Upper lobe of left lung (tissue), 6 donors: ENCODE measurements around the gene DNAH8. TPM values are rescaled to one million over a fixed set of nuclear protein-coding genes. Genes with fewer than 3 reads are reported as not detected.

Source experiments
- ATAC-seq, 2 donors: fragments of 200-7000 bp; cut with Tn5 transposase; one replicate each; pipeline ENCODE4 v1.9.1; 2022; ENCODE audit warnings: mild to moderate bottlenecking in 2 of 2, moderate library complexity in 2 of 2; ENCODE audit not compliant: low FRiP score in 2 of 2
- DNase-seq, 2 donors: peaks; one replicate each; pipeline ENCODE4 v3.0.0-alpha.2; 2019 to 2020
- H3K27ac ChIP-seq, 4 donors: fragments of 200-600 bp; sonication (generic); one replicate each; pipeline ENCODE4 v1.5.1; 2016 to 2019
- H3K27me3 ChIP-seq, 4 donors: fragments of 200-600 bp; sonication (generic); one replicate each; pipeline ENCODE4 v1.5.1; 2017 to 2019
- H3K36me3 ChIP-seq, 4 donors: fragments of 200-600 bp; sonication (generic); one replicate each; pipeline ENCODE4 v1.5.1; 2016 to 2019
- H3K4me1 ChIP-seq, 4 donors: fragments of 200-600 bp; sonication (generic); one replicate each; pipeline ENCODE4 v1.5.1; 2018 to 2019
- H3K4me3 ChIP-seq, 4 donors: fragments of 200-600 bp; sonication (generic); one replicate each; pipeline ENCODE4 v1.5.1; 2017 to 2019; ENCODE audit warnings: mild to moderate bottlenecking in 2 of 4, moderate library complexity in 1 of 4
- H3K9me3 ChIP-seq, 4 donors: fragments of 200-600 bp; sonication (generic); one replicate each; pipeline ENCODE4 v1.5.1; 2018 to 2019
- CTCF ChIP-seq, 6 experiments: fragments of 450-650 bp in 4 of 6; fragments of 200-600 bp in 2 of 6; sonication (generic) in 2 of 6; IDR thresholded peaks; one replicate each; pipeline ENCODE4 v1.5.1; 2016 to 2019; ENCODE audit warnings: antibody characterized with exemption in 6 of 6
- EP300 ChIP-seq, 4 donors: sonication (generic); formaldehyde crosslinking; IDR thresholded peaks; one replicate each; pipeline ENCODE4 v1.5.1; 2017; ENCODE audit warnings: antibody characterized with exemption in 4 of 4, control low read depth in 2 of 4
- POLR2A ChIP-seq, 4 donors: fragments of 450-650 bp; IDR thresholded peaks; one replicate each; pipeline ENCODE4 v1.5.1; 2016 to 2017; ENCODE audit warnings: antibody characterized with exemption in 4 of 4, mild to moderate bottlenecking in 2 of 4
- POLR2AphosphoS5 ChIP-seq, 2 donors: sonication (generic); formaldehyde crosslinking; IDR thresholded peaks; one replicate each; pipeline ENCODE4 v1.5.1; 2017; ENCODE audit warnings: antibody characterized with exemption in 2 of 2
- WGBS, 2 donors: methylation state at CpG; one replicate each; pipeline ENCODE4 v1.1.5; 2017 to 2018; 5-methylcytosine and 5-hydroxymethylcytosine counted together
- total RNA-seq, 6 donors: library from RNA; depleted of rRNA in 4 of 6; stranded (reverse); fragments of >200 nt in 4 of 6; gene quantifications; one replicate each; pipeline versions ENCODE4 v1.1.0 to v1.2.1, GENCODE V29; 2016 to 2021
- donor health status: DM: no; HTN: no; CAD: no; lungs with moderate emphysema.
- donor health status: DM: no; HTN: yes; CAD: no; lungs with severe emphysema.

DNAH8 gene
- total RNA-seq, 6 donors from 2014 or later: under 0.01 to 0.24 (median 0.15) TPM; not detected in 2

GRCh38 chr6:39017547-39017880 is 302.4 kb downstream of the DNAH8 start:
- Histone ChIP-seq H3K27ac (no peak overlapping the region), H3K27me3 (no peaks in the 10 kb centered on the region), H3K4me3 (no peak overlapping the region), H3K4me1 (no peaks in the 10 kb centered on the region), H3K36me3 (no peaks in the 10 kb centered on the region), H3K9me3 (no peaks in the 10 kb centered on the region)
- 67 to 85% methylated on average over 4 of the region's 4 CpGs for WGBS, 2 donors
- TF ChIP-seq CTCF (IDR thresholded peaks at IDR 0.05) (no peak), POLR2A (IDR thresholded peaks at IDR 0.05) (no peak), EP300 (IDR thresholded peaks at IDR 0.05) (no peak), POLR2AphosphoS5 (IDR thresholded peaks at IDR 0.05) (no peak)
- DNase-seq: no peak
- no peak for ATAC-seq

GRCh38 chr6:39018103-39018502 is 303.0 kb downstream of the DNAH8 start:
- Histone ChIP-seq H3K27me3 (no peaks in the 10 kb centered on the region), H3K27ac (no peak overlapping the region), H3K4me3 (no peak overlapping the region), H3K36me3 (no peaks in the 10 kb centered on the region), H3K9me3 (no peaks in the 10 kb centered on the region), H3K4me1 (no peaks in the 10 kb centered on the region)
- TF ChIP-seq POLR2AphosphoS5 (IDR thresholded peaks at IDR 0.05): no peak
- TF ChIP-seq EP300 (IDR thresholded peaks at IDR 0.05): no peak
- no peak for TF ChIP-seq CTCF (IDR thresholded peaks at IDR 0.05)
- ATAC-seq (no peak), DNase-seq (no peak)
- WGBS, 2 donors: 52 to 66% methylated on average over 5 of the region's 5 CpGs

- H3K27ac ChIP-seq: no peak overlapping the region
- no peak for ATAC-seq
- 81 to 92% methylated on average over 2 of the region's 2 CpGs for WGBS, 2 donors
These were observed 305.0 kb downstream of the DNAH8 start for GRCh38 chr6:39020136-39020535.

GRCh38 chr6:39021041-39021440 is 305.9 kb downstream of the DNAH8 start:
- Histone ChIP-seq H3K4me3 (no peak overlapping the region), H3K4me1 (no peaks in the 10 kb centered on the region), H3K36me3 (no peaks in the 10 kb centered on the region), H3K27ac (no peak overlapping the region), H3K9me3 (no peaks in the 10 kb centered on the region), H3K27me3 (no peaks in the 10 kb centered on the region)
- WGBS, 2 donors: 81 to 89% methylated on average over 2 of the region's 2 CpGs
- no peak for ATAC-seq
- no peak for DNase-seq
- TF ChIP-seq CTCF (IDR thresholded peaks at IDR 0.05): no peak
- no peak for TF ChIP-seq POLR2A (IDR thresholded peaks at IDR 0.05)
- TF ChIP-seq EP300 (IDR thresholded peaks at IDR 0.05): no peak
- TF ChIP-seq POLR2AphosphoS5 (IDR thresholded peaks at IDR 0.05): no peak

More at GRCh38 chr6:39020136-39020535, 305.0 kb downstream of the DNAH8 start:
- H3K4me3 ChIP-seq: no peak overlapping the region
- H3K9me3 ChIP-seq: no peaks in the 10 kb centered on the region
- no peaks in the 10 kb centered on the region for H3K27me3 ChIP-seq
- no peak for TF ChIP-seq CTCF (IDR thresholded peaks at IDR 0.05)
- no peak for TF ChIP-seq POLR2AphosphoS5 (IDR thresholded peaks at IDR 0.05)
- TF ChIP-seq EP300 (IDR thresholded peaks at IDR 0.05): no peak
- TF ChIP-seq POLR2A (IDR thresholded peaks at IDR 0.05): no peak
- no peak for DNase-seq
- no peaks in the 10 kb centered on the region for H3K4me1 ChIP-seq
- H3K36me3 ChIP-seq: no peaks in the 10 kb centered on the region

GRCh38 chr6:39021779-39022178 is 306.7 kb downstream of the DNAH8 start:
- whole genome bisulfite sequencing, 2 donors: 42 to 53% methylated on average over 1 of the region's 1 CpG
- ATAC-seq (no peak), DNase-seq (no peak)

More at GRCh38 chr6:39021779-39022178, 306.7 kb downstream of the DNAH8 start:
- no peaks in the 10 kb centered on the region for H3K4me1 ChIP-seq
- TF ChIP-seq EP300 (IDR thresholded peaks at IDR 0.05): no peak
- no peak for TF ChIP-seq CTCF (IDR thresholded peaks at IDR 0.05)
- no peak for TF ChIP-seq POLR2AphosphoS5 (IDR thresholded peaks at IDR 0.05)
- no peak for TF ChIP-seq POLR2A (IDR thresholded peaks at IDR 0.05)
- no peaks in the 10 kb centered on the region for H3K36me3 ChIP-seq
- H3K27ac ChIP-seq: no peak overlapping the region
- H3K27me3 ChIP-seq: no peaks in the 10 kb centered on the region
- no peaks in the 10 kb centered on the region for H3K9me3 ChIP-seq
- H3K4me3 ChIP-seq: no peak overlapping the region
